Pulmonary artery endothelial cell (primary cell): ENCODE data around the gene NPIPA1. TPM values are rescaled to one million over a fixed set of nuclear protein-coding genes. Genes with fewer than 3 reads are reported as not detected.
"Not testable (repeated sequence)": the region's sequence is repeated elsewhere in the genome, so short reads cannot be mapped to it uniquely, and the experiment has no call there.

Experiments
- DNase-seq: peaks from one replicate; pipeline ENCODE4 v3.0.0-alpha.2; 2011; ENCODE audit warnings: low read depth, low spot score
- total RNA-seq: library from RNA; depleted of rRNA; stranded (reverse); fragments of >200 nt; gene quantifications from 2 replicates; pipeline ENCODE4 v1.2.3, GENCODE V29; 2014

Gene NPIPA1
- total RNA-seq, 1 donor from 2014 or later, result 15.1 TPM

DNA sequence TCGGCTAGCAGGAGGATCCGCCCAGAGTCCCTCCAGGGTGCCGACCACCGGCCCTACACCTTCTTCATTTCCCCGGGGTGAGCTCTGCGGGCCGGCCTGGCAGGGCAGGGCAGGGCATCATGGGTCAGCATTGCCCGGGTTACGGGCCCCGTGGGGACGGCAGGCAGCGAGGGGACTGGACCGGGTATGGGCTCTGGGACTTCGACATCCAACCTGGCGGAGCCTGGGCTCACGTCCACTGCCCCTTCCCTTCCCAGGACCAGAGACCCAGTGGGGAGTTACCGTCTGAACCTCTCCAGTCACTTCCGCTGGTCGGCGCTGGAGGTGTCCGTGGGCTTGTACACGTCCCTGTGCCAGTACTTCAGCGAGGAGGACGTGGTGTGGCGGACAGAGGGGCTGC lies 7.0 kb upstream of the NPIPA1 start:
- not testable (repeated sequence) for DNase-seq

DNA sequence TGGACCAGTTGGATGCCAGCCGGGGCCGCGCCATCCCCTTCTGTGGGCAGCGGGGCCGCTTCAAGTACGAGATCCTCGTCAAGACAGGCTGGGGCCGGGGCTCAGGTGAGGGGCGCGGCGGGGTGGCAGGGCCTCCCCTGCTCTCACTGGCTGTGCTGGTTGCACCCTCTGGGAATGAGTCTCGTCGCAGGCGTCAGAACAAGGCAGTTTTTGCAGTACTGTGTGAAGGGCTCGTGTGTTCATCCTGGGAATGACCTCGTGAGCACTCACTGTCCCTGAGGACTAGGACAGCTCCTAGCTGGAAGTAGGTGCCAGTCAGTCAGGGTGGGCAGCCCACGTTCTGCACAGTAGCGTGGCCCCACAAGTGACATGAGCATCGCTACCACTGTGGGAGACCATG lies 6.3 kb upstream of the NPIPA1 start:
- not testable (repeated sequence) for DNase-seq

DNA sequence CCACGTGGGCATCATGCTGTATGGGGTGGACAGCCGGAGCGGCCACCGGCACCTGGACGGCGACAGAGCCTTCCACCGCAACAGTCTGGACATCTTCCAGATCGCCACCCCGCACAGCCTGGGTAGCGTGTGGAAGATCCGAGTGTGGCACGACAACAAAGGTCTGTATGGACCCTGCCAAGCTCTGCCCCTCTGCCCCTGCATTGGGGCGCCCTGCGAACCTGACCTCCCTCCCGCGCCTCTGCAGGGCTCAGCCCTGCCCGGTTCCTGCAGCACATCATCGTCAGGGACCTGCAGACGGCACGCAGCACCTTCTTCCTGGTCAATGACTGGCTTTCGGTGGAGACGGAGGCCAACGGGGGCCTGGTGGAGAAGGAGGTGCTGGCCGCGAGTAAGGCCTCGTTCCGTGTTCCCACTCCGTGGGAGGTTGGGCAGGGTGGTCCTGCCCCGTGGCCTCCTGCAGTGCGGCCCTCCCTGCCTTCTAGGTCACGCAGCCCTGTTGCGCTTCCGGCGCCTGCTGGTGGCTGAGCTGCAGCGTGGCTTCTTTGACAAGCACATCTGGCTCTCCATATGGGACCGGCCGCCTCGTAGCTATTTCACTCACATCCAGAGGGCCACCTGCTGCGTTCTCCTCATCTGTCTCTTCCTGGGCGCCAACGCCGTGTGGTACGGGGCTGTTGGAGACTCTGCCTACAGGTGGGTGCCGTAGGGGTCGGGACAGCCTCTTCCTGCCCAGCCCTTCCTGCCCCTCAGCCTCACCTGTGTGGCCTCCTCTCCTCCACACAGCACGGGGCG lies 4.5 kb upstream of the NPIPA1 start:
- DNase-seq, result not testable (repeated sequence)

DNA sequence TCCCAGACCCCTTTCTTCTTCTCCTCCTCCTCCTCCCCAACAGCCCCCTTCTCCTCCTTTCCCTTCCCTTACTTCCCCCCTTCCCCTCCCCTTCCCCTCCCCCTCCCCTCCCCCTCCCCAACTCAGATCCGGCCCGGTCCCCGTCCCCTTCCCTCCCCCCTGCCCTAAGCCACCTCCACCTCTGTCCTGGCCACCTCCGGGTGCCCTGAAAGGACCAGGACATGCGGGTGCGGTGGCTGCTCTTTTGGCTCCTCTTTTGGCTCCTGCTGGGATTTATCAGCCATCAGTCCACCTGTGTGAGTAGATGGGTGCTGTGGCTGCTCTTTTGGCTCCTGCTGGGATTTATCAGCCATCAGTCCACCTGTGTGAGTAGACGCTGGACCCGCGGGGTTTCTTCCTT lies 751 bp downstream of the NPIPA1 start:
- DNase-seq, result not testable (repeated sequence)

DNA sequence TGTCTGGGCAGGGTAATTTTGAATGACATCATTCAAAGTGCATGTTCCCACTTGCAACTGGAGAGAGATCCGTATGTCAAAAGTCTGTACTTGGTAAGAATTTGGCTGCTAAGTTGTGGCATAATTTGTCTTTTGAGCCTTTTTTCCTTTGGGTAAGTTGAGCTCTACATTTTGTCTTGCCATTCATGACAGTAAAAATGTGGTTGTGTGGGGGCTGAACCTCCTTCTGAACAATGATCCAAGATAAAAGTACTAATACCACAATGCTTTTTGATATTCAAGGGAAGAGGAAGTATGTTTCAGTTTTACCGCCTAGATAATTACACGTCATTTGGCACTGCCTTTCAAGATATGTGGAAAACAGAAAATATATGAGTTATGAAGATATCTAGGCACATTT lies 5.4 kb downstream of the NPIPA1 start:
- DNase-seq, result not testable (repeated sequence)

DNA sequence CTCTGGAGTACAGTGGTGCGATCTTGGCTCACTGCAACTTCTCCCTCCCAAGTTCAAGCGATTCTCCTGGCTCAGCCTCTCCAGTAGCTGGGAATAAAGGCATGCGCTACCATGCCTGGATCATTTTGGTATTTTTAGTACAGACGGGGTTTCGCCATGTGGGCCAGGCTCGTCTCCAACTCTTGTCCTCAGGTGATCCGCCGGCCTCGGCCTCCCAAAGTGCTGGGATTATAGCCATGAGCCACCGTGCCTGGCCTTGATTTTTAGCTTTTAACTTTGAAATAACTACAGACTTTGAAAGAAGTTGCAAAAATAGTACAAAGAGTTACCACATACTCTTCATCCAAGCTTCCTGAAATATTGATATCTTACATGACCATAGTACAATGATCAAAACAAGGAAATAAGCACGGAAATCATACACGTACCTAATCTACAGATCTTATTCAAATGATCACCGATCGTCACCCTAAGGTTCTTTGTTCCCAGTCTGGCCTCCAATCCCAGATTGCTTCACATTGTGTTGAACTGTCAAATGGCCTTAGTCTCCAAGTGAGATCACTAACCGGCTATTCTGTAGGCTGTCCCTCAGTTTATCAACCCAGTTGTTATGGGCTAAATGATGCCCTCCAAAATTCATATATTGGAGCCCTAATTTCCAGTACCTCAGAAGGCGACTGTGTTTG lies 18.4 kb downstream of the NPIPA1 start:
- no peak for DNase-seq

DNA sequence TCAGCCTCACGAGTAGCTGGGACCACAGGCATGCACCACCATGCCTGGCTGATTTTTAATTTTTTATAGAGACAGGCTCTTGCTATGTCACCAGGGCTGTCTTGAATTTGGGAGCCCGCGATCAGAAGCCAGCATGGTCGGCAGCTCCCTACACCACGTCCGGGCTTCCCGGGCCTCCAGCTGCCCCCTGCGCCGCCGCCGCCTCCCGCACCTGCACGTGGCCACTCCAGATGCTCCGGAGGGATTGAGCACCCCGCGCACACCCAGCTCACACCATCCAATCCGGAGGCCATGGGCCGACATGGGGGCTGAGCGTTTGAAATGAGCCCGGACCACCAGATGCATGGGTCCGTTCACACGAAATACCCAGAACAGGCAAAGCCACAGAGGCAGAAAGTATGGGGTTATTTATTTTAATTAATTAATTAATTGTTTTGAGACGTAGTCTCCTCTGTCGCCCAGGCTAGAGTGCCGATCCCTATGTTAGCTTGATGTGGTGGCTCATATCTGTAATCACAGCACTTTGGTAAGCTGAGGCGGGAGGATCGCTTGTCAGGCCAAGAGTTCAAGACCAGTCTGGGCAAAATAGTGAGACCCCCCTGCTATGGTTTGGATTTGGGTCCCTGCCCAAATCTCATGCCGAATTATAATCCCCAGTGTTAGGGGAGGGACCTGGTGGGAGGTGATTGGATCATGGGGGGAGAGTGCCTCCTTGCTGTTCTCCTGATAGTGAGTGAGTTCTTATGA lies 20.5 kb downstream of the NPIPA1 start:
- DNase-seq, result no peak

DNA sequence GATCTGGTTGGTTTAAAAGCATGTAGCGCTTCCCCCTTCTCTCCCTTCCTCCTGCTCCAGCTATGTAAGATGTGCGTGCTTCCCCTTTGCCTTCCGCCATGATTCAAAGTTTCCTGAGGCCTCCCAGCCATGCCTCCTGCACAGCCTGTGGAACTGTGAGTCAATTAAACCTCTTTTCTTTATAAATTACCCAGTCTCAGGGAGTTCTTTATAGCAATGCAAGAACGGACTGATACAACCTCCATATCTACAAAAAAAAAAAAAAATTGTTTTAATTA lies 21.0 kb downstream of the NPIPA1 start:
- no peak for DNase-seq

DNA sequence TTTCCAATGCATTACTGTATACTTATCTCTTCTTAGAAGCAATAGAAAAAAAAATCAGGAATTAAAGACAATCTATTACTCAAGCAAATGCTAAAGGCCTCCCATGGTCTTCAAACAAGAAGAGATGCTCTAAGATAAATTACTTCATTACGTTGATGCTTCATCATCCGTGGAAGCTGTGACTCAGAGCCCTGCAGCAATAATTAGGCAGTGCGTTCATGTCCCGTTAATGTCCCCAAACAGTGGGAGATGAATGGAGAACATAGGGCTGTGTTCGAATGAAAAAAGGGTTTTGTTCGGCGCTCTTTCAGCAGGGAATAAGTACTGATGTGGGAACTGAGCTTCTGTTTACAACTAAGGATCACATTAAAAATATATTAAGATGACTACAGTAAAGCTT lies 21.7 kb downstream of the NPIPA1 start:
- no peak for DNase-seq

DNA sequence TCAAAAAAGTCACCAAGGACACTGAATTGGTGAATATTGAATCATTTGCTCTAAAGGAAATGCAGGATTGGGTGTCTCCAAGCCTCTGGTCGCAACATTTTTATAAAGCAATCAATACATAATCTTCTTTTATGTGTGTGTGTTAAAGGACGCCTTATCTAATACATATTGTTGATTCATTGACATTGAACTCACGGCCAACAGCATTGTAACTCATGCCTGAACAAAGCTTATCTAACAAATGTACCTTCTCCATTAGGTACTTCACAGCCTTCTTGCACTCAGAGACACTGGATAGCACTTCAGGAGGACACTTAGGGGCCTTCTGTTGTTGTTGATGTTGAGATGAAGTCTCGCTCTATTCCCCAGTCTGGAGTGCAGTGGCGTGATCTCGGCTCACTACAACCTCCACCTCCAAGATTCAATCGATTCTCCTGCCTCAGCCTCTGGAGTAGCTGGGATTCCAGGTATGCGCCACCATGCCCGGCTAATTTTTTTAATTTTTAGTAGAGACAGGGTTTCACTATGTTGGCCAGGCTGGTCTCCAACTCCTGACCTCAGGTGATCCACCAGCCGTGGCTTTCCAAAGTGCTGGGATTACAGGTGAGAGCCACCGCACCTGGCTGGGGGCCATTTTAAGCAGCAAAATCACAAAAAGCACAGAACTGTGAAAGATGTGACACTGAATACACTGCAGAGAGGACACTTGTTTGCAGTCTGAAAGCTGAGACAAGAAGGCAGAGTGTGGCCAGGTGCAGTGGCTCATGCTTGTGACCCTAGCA lies 24.4 kb downstream of the NPIPA1 start:
- DNase-seq, result no peak

DNA sequence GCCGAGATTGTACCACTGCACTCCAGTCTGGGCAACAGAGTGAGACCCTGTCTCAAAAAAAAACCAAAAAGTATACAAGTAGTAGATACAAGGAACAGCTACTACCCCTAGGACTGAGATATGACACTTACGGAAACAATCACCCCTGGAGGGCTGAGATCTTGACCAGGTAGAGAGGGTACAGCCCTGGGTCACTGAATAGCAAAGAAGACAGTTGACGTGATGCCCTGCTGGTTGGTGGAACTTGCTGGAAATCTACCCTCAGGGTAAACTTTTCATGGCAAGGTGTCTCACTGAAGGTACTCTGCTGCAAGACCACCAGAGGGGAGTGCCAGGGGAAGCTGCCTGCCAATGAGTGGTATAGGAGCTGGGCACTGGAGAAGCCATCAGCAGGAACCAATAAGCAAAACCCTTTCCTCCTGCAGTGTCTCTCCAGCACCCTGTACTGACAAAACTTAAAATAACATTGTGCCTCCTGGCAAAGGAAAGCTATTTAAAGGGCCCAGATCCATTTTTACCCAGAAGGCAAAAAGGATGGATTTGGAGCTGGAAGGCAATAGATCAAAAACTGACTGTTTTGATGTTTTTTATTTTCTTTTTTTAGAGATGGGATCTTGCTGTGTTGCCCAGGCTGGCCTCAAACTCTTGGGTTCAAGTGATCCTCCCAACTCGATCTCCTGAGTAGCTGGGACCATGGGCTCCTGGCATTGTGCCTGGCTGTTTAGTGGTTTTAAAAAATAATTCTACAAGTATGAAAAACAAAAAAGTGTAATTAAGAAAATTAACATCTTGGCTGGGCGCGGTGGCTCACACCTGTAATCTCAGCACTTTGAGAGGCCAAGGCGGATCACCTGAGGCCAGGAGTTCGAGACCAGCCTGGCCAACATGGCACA lies 26.3 kb downstream of the NPIPA1 start:
- DNase-seq, result no peak

DNA sequence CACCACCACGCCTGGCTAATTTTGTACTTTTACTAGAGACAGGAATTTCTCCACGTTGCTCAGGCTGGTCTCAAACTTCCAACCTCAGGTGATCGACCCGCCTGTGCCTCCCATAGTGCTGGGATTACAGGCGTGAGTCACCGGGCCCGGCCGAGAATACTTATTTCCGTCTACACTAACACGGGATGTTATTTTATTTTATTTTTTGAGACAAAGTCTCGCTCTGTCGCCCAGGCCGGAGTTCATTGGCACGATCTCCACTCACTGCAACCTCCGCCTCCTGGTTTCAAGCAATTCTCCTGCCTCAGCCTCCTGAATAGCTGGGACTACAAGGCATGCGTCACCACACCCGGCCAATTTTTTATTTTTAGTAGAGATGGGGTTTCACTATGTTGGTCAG lies 28.1 kb downstream of the NPIPA1 start:
- no peak for DNase-seq

DNA sequence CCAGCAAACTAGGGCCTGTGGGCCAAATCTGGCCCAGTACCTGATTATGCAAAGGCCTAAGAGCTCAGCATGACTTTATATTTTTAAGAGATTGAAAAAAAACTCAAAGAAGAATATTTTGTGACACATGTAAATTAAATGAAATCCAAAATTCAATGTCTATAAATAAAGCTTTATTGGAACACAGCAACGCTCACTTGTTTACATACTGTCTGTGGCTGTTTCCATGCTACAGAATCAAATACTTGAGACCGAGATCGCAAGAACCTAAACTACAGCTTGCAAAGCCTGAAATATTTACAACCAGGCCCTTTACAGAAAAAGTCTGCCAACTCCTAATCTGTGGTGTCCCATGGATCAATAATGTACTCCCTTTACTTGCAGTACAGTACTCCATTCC lies 32.6 kb downstream of the NPIPA1 start:
- not testable (repeated sequence) for DNase-seq

DNA sequence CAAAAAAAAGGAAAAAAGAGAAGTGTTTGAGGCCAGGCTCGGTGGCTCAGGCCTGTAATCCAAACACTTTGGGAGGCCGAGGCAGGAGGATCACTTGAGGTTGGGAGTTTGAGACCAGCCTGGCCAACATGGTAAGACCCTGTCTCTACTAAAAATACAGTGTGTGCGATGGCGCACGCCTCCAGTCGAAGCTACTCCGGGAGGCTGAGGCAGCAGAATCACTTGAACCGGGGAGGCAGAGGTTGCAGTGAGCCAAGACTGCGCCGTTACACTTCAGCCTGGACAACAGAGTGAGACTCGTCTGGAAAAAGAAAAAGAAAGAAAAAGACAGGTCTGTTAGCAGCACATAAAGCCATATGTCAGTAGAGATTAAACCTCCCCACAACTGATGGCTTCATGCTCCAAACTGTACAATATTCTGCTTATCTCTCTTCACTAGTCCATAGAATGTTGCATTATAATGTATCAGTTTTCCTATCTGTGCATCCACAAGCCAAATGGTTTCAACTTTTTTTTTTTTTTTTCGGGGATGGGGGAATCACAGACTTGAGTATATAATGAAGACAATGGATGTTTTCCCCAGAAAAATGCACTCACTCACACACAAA lies 34.5 kb downstream of the NPIPA1 start:
- not testable (repeated sequence) for DNase-seq

DNA sequence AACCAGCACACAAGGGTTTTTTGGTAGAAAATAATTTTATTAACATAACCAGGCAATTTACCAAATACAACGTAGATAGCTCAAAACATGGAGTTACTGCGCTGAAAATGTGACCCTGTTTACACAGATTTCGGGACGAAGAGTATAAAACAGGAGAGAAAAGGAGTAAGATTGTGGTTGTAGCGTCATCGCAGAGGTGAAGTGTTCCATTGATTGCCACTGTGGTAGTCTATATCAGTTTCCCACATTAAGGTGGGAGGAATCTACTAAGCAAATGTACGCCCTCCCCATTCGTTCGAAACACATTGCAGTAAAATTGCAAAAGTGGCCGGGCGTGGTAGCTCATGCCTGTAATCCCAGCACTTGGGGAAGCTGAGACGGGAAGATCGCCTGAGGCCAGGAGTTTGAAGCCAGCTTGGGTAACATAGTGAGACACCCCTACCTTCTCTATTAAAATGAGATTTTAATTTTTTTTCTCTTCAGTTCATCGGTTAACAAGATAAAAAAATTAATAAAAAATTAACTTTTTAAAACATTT lies 36.6 kb downstream of the NPIPA1 start:
- DNase-seq, result not testable (repeated sequence)

DNA sequence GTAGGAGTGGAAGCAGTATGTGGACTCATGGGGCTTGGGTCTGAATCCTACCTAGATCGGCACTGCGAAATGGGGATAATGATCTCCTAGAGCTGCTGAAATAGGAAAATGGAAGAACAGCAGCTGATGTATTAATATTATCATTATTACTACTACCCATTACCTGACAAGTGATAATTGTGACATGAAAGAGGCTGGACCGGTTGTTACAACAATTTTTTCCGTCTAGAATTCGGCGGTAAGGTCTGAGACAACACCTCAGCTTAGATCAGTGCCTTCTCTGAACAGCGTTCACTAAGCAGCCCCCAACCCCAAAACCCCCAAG lies 37.0 kb downstream of the NPIPA1 start:
- not testable (repeated sequence) for DNase-seq

DNA sequence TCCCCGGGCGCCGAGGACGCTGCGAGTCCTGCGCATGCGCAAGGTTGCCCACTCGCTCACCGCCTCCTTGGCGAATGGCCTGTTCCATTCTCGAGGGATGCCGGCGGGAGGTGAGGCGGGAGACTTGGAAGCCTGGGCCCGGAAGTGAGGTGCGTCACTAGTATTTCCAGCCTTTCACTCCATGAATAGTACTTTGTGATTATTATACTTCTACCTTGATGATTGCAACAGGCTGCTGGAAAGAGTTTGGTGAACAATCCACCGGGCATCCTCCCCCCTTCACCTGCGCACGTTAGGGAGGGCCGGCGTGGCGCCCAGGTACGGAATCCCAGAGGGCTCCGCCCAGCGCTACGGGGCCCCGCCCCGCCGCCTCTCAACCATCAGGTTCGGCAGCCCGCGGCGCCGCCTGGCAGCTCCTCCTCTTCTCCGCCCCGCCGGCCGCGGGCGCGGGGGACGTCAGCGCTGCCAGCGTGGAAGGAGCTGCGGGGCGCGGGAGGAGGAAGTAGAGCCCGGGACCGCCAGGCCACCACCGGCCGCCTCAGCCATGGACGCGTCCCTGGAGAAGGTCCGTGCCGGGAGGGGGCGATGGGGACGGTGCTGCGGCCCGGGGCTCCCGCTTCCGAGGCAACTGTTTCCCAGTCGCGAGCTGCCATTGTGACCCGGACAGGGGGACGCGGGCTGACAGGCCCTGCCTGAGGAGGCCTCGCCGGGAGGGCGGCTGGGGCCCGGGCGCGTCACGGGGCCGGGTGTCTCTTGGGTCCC lies 37.6 kb downstream of the NPIPA1 start, which contains the start of gene PDXDC1:
PDXDC1 (plus strand) TSS at position 371 of the 762 bp plus-strand sequence; CDS start at position 545, 174 bp downstream.
- peak; percentile 58 for DNase-seq

DNA sequence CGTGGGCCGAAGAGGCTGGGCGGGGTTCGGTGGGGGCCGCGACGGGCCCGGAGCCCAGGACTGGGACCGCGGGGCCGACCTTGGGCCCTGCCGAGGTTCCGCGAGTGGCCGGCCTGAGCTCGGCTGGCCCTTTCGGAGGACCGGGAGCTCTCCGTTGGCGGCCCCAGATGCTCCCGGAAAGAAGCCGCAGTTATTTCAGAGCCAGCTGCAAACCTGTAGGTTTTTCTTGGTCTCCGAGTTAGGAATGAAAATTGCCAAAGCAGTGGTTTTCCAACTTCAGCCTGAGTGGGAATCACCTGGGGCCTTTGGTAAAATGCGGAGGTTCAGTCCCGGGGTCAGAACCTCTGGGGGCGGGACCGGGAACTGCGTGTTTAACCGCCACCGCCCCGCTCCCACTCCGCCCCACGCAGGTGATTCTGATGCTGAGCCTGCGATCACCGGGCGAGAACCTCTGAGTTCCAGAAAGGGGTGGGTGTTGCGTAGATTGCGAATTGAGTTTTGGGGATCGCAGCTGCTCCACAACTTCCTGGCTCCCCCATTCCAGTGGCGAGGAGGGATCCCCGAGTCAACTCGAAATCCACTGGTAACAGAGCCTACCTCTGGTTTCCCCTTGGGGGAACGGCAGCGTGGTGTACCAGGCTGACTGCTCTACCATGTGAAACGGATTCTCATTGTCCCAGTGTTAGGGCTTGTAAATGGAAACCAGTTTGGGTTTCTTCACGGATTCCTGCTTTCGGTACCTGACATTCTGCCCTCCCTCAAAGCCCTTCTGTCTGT lies 38.4 kb downstream of the NPIPA1 start:
- DNase-seq, result not testable (repeated sequence)
